PFSK-1 (cell line): ENCODE measurements around the gene CCDC15.

Experiments
- FOXP2 ChIP-seq: optimal IDR thresholded peaks from 2 replicates; pipeline ENCODE3; 2011; ENCODE audit warnings: borderline replicate concordance, control low read depth, inconsistent platforms; ENCODE audit not compliant: insufficient read depth; ENCODE audit errors: extremely low read length, extremely low read depth
- POLR2AphosphoS5 ChIP-seq: IDR thresholded peaks from 2 replicates; pipeline ENCODE4 v1.6.1; 2012; ENCODE audit warnings: low read depth, mild to moderate bottlenecking, control low read depth, low read length, moderate library complexity
- SIN3A ChIP-seq: IDR thresholded peaks from 2 replicates; pipeline ENCODE4 v1.6.1; 2012; ENCODE audit warnings: mild to moderate bottlenecking, low read length, moderate library complexity, borderline replicate concordance; ENCODE audit not compliant: insufficient read depth
- TAF1 ChIP-seq: IDR thresholded peaks from 2 replicates; pipeline ENCODE4 v1.6.1; 2012; ENCODE audit warnings: low read length, control low read depth, borderline replicate concordance; ENCODE audit not compliant: insufficient read depth
- TF ChIP-seq, protein P1 (sequence below), 2 experiments: IDR thresholded peaks; 2 replicates each; pipeline versions ENCODE4 v1.6.1 to v1.8.0; 2011 to 2012; ENCODE audit warnings: low read depth in 2 of 2, low read length in 2 of 2, control low read depth in 1 of 2, inconsistent platforms in 1 of 2, mild to moderate bottlenecking in 1 of 2, moderate library complexity in 1 of 2; ENCODE audit not compliant: insufficient read depth in 1 of 2

DNA sequence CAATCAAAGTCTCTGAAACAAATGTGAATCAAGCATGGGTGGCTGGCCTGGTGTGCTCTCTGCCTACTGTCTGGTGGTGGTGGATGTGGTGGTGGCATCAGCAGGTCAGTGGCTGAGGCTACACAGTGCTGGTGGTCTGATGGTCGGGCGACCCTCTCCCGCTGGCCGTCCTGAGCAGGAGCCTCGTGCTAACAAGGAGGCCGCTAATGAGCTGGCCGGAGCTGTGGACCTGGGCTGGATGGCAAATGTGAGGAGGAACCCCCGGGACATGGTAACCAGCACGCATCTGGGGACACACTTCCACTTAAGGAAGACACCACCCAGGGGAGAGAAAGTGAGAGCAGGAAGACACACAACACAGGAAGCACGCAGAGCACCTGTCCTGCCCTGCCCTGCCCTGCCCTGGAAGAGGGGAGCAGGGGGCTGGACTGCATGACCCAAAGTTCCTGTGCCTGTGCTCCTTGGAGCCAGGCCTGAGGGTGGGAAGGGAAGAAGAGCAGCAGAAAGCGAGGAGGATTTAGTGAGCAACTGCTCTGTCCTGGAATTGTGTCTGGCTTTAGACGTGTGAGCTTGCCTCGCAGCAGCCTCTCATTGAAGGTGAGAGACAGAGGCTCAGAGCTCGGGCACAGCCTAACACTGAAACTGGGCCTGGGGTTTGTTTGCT is 132.8 kb downstream of the CCDC15 start:
- TF ChIP-seq POLR2AphosphoS5 (no peak), TAF1 (no peak), SIN3A (no peak), FOXP2 (no peak)
- TF ChIP-seq, protein P1, sequence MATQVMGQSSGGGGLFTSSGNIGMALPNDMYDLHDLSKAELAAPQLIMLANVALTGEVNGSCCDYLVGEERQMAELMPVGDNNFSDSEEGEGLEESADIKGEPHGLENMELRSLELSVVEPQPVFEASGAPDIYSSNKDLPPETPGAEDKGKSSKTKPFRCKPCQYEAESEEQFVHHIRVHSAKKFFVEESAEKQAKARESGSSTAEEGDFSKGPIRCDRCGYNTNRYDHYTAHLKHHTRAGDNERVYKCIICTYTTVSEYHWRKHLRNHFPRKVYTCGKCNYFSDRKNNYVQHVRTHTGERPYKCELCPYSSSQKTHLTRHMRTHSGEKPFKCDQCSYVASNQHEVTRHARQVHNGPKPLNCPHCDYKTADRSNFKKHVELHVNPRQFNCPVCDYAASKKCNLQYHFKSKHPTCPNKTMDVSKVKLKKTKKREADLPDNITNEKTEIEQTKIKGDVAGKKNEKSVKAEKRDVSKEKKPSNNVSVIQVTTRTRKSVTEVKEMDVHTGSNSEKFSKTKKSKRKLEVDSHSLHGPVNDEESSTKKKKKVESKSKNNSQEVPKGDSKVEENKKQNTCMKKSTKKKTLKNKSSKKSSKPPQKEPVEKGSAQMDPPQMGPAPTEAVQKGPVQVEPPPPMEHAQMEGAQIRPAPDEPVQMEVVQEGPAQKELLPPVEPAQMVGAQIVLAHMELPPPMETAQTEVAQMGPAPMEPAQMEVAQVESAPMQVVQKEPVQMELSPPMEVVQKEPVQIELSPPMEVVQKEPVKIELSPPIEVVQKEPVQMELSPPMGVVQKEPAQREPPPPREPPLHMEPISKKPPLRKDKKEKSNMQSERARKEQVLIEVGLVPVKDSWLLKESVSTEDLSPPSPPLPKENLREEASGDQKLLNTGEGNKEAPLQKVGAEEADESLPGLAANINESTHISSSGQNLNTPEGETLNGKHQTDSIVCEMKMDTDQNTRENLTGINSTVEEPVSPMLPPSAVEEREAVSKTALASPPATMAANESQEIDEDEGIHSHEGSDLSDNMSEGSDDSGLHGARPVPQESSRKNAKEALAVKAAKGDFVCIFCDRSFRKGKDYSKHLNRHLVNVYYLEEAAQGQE (IDR thresholded peaks at IDR 0.05; ENCODE audit: insufficient read depth in 1 of 2, low read depth in 2 of 2, low read length in 2 of 2): no peak
